T-cell (primary cell): ENCODE data around the gene SYF2. TPM values are rescaled to one million over a fixed set of nuclear protein-coding genes. Genes with fewer than 3 reads are reported as not detected.

Experiments
- ATAC-seq, 4 experiments: fragments of 200-7000 bp in 3 of 4; fragments of 150-1000 bp in 1 of 4; cut with Tn5 transposase; replicated peaks in 1 of 4; 1 replicate in 3 of 4; 2 replicates in 1 of 4; pipeline ENCODE4 v1.10.0; 2021; ENCODE audit warnings: moderate library complexity in 3 of 4, mild to moderate bottlenecking in 2 of 4, moderate number of reproducible peaks in 1 of 4
- CTCF ChIA-PET, 2 donors: fragments of 300-600 bp; sonication (Branson Sonifier 250); formaldehyde crosslinking; loops; one replicate each; lab custom pipeline; 2022; ENCODE audit warnings: antibody characterized with exemption in 2 of 2; lab: Charles Lee
- POLR2A ChIA-PET, 2 donors: fragments of 300-600 bp; sonication (Branson Sonifier 250); formaldehyde crosslinking; loops; one replicate each; lab custom pipeline; 2022; ENCODE audit warnings: antibody characterized with exemption in 2 of 2; lab: Charles Lee
- DNase-seq, 35 experiments: peaks; one replicate each; pipeline versions ENCODE4 v3.0.0 to v3.0.0-alpha.2; 2013 to 2023
- H3K27ac ChIP-seq: one replicate; pipeline ENCODE4 v1.5.1; 2013; ENCODE audit warnings: low read length
- H3K27me3 ChIP-seq, 2 experiments: replicated peaks in 1 of 2; 1 replicate in 1 of 2; 2 replicates in 1 of 2; pipeline versions ENCODE4 v1.6.1 to v1.7.0; 2013; ENCODE audit warnings: low read length in 1 of 2, mixed read lengths in 1 of 2; ENCODE audit not compliant: control insufficient read depth in 2 of 2, insufficient read depth in 2 of 2; ENCODE audit errors: extremely low read depth in 1 of 2
- H3K36me3 ChIP-seq, 2 donors: 1 replicate in 1 of 2; 2 replicates in 1 of 2; pipeline versions ENCODE4 v1.6.1 to v1.7.0; 2013; ENCODE audit warnings: low read length in 1 of 2; ENCODE audit not compliant: control insufficient read depth in 2 of 2, insufficient read depth in 1 of 2; ENCODE audit errors: extremely low read depth in 1 of 2
- H3K4me1 ChIP-seq, 2 experiments: 1 replicate in 1 of 2; 2 replicates in 1 of 2; pipeline versions ENCODE4 v1.6.1 to v1.7.0; 2013; ENCODE audit warnings: low read length in 2 of 2, mixed read lengths in 1 of 2; ENCODE audit not compliant: insufficient read depth in 2 of 2, control insufficient read depth in 1 of 2; ENCODE audit errors: extremely low read depth in 1 of 2
- H3K4me3 ChIP-seq, 2 donors: 1 replicate in 1 of 2; 2 replicates in 1 of 2; pipeline versions ENCODE4 v1.5.1 to v1.7.0; 2013; ENCODE audit warnings: mild to moderate bottlenecking in 2 of 2, low read length in 1 of 2, moderate library complexity in 1 of 2; ENCODE audit not compliant: control insufficient read depth in 1 of 2; ENCODE audit errors: extremely low read depth in 1 of 2
- H3K9me3 ChIP-seq: 2 replicates; pipeline ENCODE4 v1.7.0; 2013
- H3K27ac Mint-ChIP-seq, 2 donors: one replicate each; pipeline ENCODE4 v1.8.0; 2020 to 2021; ENCODE audit warnings: mild to moderate bottlenecking in 2 of 2, mixed read lengths in 2 of 2
- H3K27me3 Mint-ChIP-seq, 2 donors: one replicate each; pipeline ENCODE4 v1.8.0; 2021 to 2022; ENCODE audit warnings: mixed read lengths in 2 of 2
- H3K36me3 Mint-ChIP-seq: one replicate; pipeline ENCODE4 v1.8.0; 2021; ENCODE audit warnings: mixed read lengths
- H3K4me1 Mint-ChIP-seq, 3 donors: one replicate each; pipeline ENCODE4 v1.8.0; 2020 to 2022; ENCODE audit warnings: mixed read lengths in 3 of 3, mild to moderate bottlenecking in 1 of 3
- H3K4me3 Mint-ChIP-seq, 3 donors: one replicate each; pipeline ENCODE4 v1.8.0; 2020 to 2022; ENCODE audit warnings: mild to moderate bottlenecking in 3 of 3, mixed read lengths in 3 of 3, moderate library complexity in 3 of 3
- H3K9me3 Mint-ChIP-seq, 3 donors: one replicate each; pipeline ENCODE4 v1.8.0; 2020 to 2022; ENCODE audit warnings: mixed read lengths in 3 of 3
- WGBS: methylation state at CpG from one replicate; pipeline ENCODE4 v1.1.5; 2013; ENCODE audit warnings: missing lambda C conversion rate; ENCODE audit not compliant: insufficient coverage; 5-methylcytosine and 5-hydroxymethylcytosine counted together
- total RNA-seq, 35 experiments: library from RNA in 6 of 35; stranded (reverse) in 6 of 35; fragments of 120-200 nt in 1 of 35; gene quantifications; one replicate each; pipeline versions ENCODE4 v1.2.1 to v1.2.4 and lab custom pipeline; 2013 to 2026

Gene SYF2
- total RNA-seq, 5 donors from 2014 or later (not counting 1 experiment from before 2014, with no cell fraction given) = 65.9 to 71.4 (median 68.6) TPM

- H3K4me3 Mint-ChIP-seq = no peak overlapping the region
- CTCF ChIA-PET = no interaction called here
- Histone ChIP-seq H3K27me3 (peaks cover 0 to 4% of the 10 kb centered on the region in 2 experiments), H3K4me1 (no peaks in the 10 kb centered on the region), H3K4me3 (no peak overlapping the region), H3K36me3 (peaks cover 6 to 12% of the 10 kb centered on the region in 2 donors), H3K27ac (no peak overlapping the region), H3K9me3 (no peaks in the 10 kb centered on the region)
- no peaks in the 10 kb centered on the region for H3K9me3 Mint-ChIP-seq
- ATAC-seq (no peak), DNase-seq (no peak)
- POLR2A ChIA-PET = no interaction called here
- 39% methylated on average over 3 of the region's 4 CpGs for WGBS
- H3K27ac Mint-ChIP-seq = no peak overlapping the region
- H3K36me3 Mint-ChIP-seq = peaks cover 14% of the 10 kb centered on the region
- H3K27me3 Mint-ChIP-seq = peaks cover 0 to 2% of the 10 kb centered on the region in 2 donors
- peaks cover 5 to 10% (median 6%) of the 10 kb centered on the region in 3 donors for H3K4me1 Mint-ChIP-seq
Observed at GRCh38 chr1:25216123-25216522, 16.2 kb downstream of the SYF2 start.

GRCh38 chr1:25212725-25213124 lies 19.6 kb downstream of the SYF2 start:
- H3K27me3 ChIP-seq = peaks cover 0 to 14% of the 10 kb centered on the region in 2 experiments
- no peak overlapping the region for H3K4me3 ChIP-seq
- Mint-ChIP-seq H3K4me3 (no peak overlapping the region), H3K4me1 (peaks cover 5 to 10% (median 6%) of the 10 kb centered on the region in 3 donors), H3K27me3 (peaks cover 0 to 9% of the 10 kb centered on the region in 2 donors), H3K9me3 (no peaks in the 10 kb centered on the region), H3K27ac (no peak overlapping the region), H3K36me3 (no peaks in the 10 kb centered on the region)
- ATAC-seq = no peak
- no peaks in the 10 kb centered on the region for H3K36me3 ChIP-seq
- 75% methylated on average over 1 of the region's 5 CpGs for WGBS
- no peak for DNase-seq
- no peaks in the 10 kb centered on the region for H3K4me1 ChIP-seq
- H3K9me3 ChIP-seq = no peaks in the 10 kb centered on the region
- no peak overlapping the region for H3K27ac ChIP-seq
- CTCF ChIA-PET = no interaction called here
- POLR2A ChIA-PET = no interaction called here

GRCh38 chr1:25210728-25211127 lies 21.6 kb downstream of the SYF2 start:
- no peaks in the 10 kb centered on the region for H3K9me3 Mint-ChIP-seq
- DNase-seq = no peak
- ATAC-seq = no peak
- H3K27ac Mint-ChIP-seq = no peak overlapping the region
- H3K4me1 Mint-ChIP-seq = peaks cover 0 to 2% (median 0%) of the 10 kb centered on the region in 3 donors
- WGBS = no CpG with 5 or more reads among the region's 3 CpGs
- no peaks in the 10 kb centered on the region for H3K36me3 ChIP-seq
- H3K4me3 ChIP-seq = no peak overlapping the region
- no peak overlapping the region for H3K4me3 Mint-ChIP-seq
- H3K27me3 ChIP-seq = peaks cover 0 to 14% of the 10 kb centered on the region in 2 experiments
- POLR2A ChIA-PET = no interaction called here
- no peaks in the 10 kb centered on the region for H3K9me3 ChIP-seq
- no peaks in the 10 kb centered on the region for H3K36me3 Mint-ChIP-seq
- H3K4me1 ChIP-seq = no peaks in the 10 kb centered on the region
- H3K27ac ChIP-seq = no peak overlapping the region
- CTCF ChIA-PET = interaction anchor here in 1 of 2 donors (0.6 kb wide), 1 partner anchor 8 kb away, joined by 3 read pairs; no protein-coding TSS in a partner anchor
- peaks cover 0 to 9% of the 10 kb centered on the region in 2 donors for H3K27me3 Mint-ChIP-seq

- no peak for ATAC-seq
- CTCF ChIA-PET = interaction anchor here in 1 of 2 donors (0.6 to 0.7 kb wide), 2 partner anchors 244 to 662 kb away, joined by 3 read pairs; no protein-coding TSS in a partner anchor
- no peaks in the 10 kb centered on the region for H3K36me3 Mint-ChIP-seq
- no peaks in the 10 kb centered on the region for H3K9me3 Mint-ChIP-seq
- H3K27me3 ChIP-seq = peaks cover 0 to 14% of the 10 kb centered on the region in 2 experiments
- H3K4me1 ChIP-seq = no peaks in the 10 kb centered on the region
- 86% methylated on average over 1 of the region's 4 CpGs for WGBS
- no peaks in the 10 kb centered on the region for H3K9me3 ChIP-seq
- no peak overlapping the region for H3K4me3 ChIP-seq
- no peak overlapping the region for H3K27ac ChIP-seq
- DNase-seq = no peak
- H3K27ac Mint-ChIP-seq = no peak overlapping the region
- POLR2A ChIA-PET = no interaction called here
- peaks cover 0 to 2% (median 0%) of the 10 kb centered on the region in 3 donors for H3K4me1 Mint-ChIP-seq
- H3K36me3 ChIP-seq = no peaks in the 10 kb centered on the region
- H3K4me3 Mint-ChIP-seq = no peak overlapping the region
- peaks cover 0 to 11% of the 10 kb centered on the region in 2 donors for H3K27me3 Mint-ChIP-seq
Observed at GRCh38 chr1:25209516-25209915, 22.8 kb downstream of the SYF2 start.

GRCh38 chr1:25208561-25209222 lies 23.6 kb downstream of the SYF2 start:
- Mint-ChIP-seq H3K4me3 (no peak overlapping the region), H3K36me3 (no peaks in the 10 kb centered on the region), H3K27me3 (peaks cover 0 to 11% of the 10 kb centered on the region in 2 donors), H3K9me3 (no peaks in the 10 kb centered on the region), H3K27ac (no peak overlapping the region), H3K4me1 (peaks cover 0 to 2% (median 0%) of the 10 kb centered on the region in 3 donors)
- no peaks in the 10 kb centered on the region for H3K4me1 ChIP-seq
- no peak overlapping the region for H3K4me3 ChIP-seq
- ChIA-PET CTCF (interaction anchor here (0.7 kb wide), 2 partner anchors 245 to 361 kb away, joined by 3 to 6 read pairs; no protein-coding TSS in a partner anchor), POLR2A (interaction anchor here in 1 of 2 donors (0.7 kb wide), 1 partner anchor 430 kb away, joined by 4 read pairs; no protein-coding TSS in a partner anchor)
- H3K27ac ChIP-seq = no peak overlapping the region
- DNase-seq = no peak
- peaks cover 0 to 14% of the 10 kb centered on the region in 2 experiments for H3K27me3 ChIP-seq
- ATAC-seq = no peak
- no peaks in the 10 kb centered on the region for H3K36me3 ChIP-seq
- no peaks in the 10 kb centered on the region for H3K9me3 ChIP-seq
- 100% methylated on average over 1 of the region's 2 CpGs for WGBS

- CTCF ChIA-PET = interaction anchor here in 1 of 2 donors (0.7 kb wide), 1 partner anchor 360 kb away, joined by 6 read pairs; no protein-coding TSS in a partner anchor
Observed at GRCh38 chr1:25208092-25208491, 24.2 kb downstream of the SYF2 start.

More at GRCh38 chr1:25208092-25208491, 24.2 kb downstream of the SYF2 start:
- Mint-ChIP-seq H3K36me3 (no peaks in the 10 kb centered on the region), H3K4me3 (no peak overlapping the region), H3K9me3 (no peaks in the 10 kb centered on the region), H3K27me3 (peaks cover 0 to 11% of the 10 kb centered on the region in 2 donors), H3K27ac (no peak overlapping the region), H3K4me1 (peaks cover 0 to 2% (median 0%) of the 10 kb centered on the region in 3 donors)
- no peak overlapping the region for H3K27ac ChIP-seq
- H3K36me3 ChIP-seq = no peaks in the 10 kb centered on the region
- H3K9me3 ChIP-seq = no peaks in the 10 kb centered on the region
- POLR2A ChIA-PET = interaction anchor here in 1 of 2 donors (0.7 kb wide), 1 partner anchor 430 kb away, joined by 4 read pairs; no protein-coding TSS in a partner anchor
- peaks cover 0 to 14% of the 10 kb centered on the region in 2 experiments for H3K27me3 ChIP-seq
- DNase-seq (no peak), ATAC-seq (no peak)
- no peaks in the 10 kb centered on the region for H3K4me1 ChIP-seq
- no peak overlapping the region for H3K4me3 ChIP-seq
- WGBS = no CpG with 5 or more reads among the region's 1 CpG
